Renal cortical epithelial cell (primary cell): Measurements from ENCODE around the gene YIF1A. TPM values are rescaled to one million over a fixed set of nuclear protein-coding genes. Genes with fewer than 3 reads are reported as not detected.
"Not testable (repeated sequence)": the region's sequence is repeated elsewhere in the genome, so short reads cannot be mapped to it uniquely, and the experiment has no call there.

Experiments
- DNase-seq: peaks from one replicate; pipeline ENCODE4 v3.0.0-alpha.2; 2011; ENCODE audit warnings: low read depth
- total RNA-seq: library from RNA; depleted of rRNA; stranded (reverse); fragments of >200 nt; gene quantifications from 2 replicates; pipeline ENCODE4 v1.2.3, GENCODE V29; 2014

The YIF1A gene
- total RNA-seq, 1 donor from 2014 or later: 87.7 TPM

DNA sequence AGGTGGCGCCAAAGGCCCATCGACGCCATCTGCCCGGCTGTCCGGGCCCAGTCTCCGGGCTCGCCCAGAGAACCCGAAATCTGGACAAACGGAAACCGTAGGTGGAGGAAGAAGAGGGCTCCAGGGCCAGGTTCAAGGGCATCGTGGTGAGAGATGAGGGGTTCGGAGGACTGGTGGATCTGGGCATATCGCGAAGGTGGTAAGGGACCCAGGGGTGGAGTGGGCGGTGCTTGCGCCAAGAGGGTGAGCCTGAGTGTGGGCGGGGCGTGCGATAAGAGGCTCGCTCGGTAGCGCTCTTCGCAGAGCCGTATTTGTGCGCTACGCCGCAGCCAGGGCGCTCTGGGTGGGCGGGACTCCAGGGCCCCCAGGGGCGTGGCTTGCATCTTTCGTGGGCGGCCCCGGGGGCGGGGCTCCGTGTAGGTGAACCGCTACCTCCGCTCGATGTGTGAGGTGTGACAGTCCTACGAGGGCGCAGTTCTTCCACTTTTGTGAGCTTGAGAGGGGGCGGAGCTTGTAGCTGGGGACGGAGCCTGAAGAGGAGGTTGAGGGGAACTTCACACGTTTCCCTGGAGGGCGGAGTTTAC is 23.1 kb upstream of the YIF1A start:
- peak; percentile 87 for DNase-seq

DNA sequence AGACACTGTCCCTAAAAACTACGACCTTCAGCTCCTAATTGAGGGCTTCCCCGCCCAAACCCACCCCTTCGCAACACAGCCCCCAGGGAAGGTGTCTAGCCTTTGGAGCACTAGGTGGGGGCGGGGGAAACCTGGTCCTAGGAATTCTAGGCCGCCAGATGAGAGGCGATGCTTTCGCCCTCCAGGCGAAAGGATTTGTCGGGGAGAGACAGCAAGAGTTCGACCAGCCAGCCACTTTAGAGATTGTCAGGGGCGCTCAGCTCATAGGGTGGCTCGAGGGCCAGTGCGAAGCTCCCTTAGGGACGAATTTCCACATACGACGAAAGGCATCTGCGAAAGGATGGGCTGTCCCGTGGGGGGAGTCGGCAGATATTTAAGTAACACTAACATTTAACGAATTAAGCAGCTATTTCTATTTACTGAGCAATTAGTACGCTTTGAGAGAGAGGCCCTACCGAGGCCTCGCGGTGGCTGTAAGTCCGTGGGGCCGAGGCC is 22.6 kb upstream of the YIF1A start:
- DNase-seq: no peak

DNA sequence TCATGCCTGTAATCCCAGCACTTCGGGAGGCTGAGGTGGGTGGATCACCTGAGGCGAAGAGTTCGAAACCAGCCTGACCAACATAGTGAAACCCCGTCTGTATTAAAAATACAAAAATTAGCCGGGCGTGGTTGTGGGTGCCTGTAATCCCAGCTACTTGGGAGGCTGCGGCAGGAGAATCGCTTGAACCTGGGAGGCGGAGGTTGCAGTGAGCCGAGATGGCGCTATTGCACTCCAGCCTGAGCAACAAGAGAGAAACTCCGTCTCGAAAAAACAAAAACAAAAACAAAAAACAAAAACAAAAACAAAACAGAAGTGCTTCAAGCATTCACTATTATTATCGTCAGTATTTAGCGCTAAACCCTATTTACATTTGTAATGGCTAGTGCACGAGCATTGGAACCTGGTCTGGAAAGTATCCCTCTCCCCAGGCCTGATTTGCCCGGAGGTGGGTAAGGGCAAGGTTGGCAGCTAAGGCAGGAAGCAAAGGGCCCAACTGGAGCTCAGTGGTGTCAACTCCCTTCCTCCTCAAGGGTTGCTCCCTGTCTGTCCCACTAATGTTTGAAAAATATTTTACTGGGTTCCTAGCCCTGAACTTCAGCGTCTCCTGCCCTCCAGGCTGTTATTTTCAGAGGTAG is 22.0 kb upstream of the YIF1A start:
- not testable (repeated sequence) for DNase-seq

DNA sequence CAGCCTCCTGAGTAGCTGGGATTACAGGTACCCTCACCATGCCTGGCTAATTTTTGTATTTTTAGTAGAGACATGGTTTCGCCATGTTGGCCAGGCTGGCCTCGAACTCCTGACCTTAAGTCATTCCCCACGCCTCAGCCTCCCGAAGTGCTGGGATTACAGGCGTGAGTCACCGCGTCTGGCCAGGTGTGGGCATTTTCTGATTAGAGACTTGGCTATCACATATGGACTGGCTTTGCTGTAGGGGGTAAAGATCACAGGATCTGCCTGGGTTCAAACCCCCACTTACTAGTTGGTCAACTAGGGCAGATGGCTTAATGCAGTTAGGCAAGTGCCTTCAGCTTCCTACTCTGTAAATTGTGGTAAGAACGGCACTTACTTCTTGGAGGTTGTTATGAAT is 21.4 kb upstream of the YIF1A start:
- DNase-seq: no peak

DNA sequence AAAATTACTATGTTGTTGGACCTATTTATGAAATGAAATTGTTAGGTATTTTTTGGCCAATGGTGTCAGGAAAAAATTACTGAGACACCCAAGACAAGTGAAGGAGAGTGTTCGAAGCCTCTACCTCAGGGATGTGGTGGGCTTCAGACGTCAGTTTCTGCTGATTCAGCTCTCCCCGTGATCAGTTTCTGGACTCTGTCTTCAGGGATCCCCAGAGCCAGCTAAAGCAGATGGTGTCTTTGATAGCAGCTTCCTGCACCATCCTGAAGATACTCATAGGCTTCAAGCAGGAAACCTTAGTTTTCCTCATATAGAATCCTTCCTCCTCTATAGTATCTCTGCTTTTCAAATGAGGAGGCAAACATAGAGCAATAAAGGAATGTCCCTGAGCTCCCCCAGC is 20.5 kb upstream of the YIF1A start:
- no peak for DNase-seq

DNA sequence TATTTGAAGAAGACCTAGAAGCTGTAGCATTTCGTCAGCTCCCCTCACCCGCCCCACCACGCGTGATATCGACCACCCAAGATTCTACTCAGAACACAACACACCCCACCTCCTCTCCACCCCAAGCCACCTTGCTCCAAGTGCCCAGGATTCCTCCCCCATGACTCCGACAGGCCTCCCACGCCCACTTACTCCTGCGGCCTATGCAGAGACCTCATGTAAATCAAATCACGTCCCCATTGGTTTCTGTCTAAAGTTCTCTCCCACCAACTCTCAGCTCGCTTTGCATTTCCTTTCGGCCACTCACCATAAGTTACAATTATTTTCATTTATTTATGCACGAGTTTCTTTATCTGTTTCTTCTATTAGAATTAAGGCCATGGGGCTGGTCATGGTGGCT is 13.7 kb upstream of the YIF1A start:
- no peak for DNase-seq

DNA sequence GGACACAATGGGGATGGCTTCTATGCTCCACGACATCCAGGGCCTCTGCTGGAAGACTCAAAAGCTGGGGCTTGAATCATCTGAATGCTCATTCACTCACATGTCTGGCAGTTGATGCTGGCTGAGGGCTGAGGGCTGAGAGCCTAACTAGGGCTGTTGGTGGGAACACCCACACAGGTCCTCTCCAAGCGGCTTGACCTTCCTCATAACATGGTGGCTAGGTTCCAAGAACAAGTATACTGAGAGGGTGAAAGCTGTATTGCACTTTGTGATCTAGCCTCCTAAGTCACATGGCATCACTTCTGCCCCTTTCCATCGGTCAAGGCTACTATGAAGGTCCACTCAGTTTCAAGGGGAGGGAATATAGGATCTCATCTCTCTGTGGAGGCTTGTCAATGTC is 10.2 kb upstream of the YIF1A start:
- DNase-seq: no peak

DNA sequence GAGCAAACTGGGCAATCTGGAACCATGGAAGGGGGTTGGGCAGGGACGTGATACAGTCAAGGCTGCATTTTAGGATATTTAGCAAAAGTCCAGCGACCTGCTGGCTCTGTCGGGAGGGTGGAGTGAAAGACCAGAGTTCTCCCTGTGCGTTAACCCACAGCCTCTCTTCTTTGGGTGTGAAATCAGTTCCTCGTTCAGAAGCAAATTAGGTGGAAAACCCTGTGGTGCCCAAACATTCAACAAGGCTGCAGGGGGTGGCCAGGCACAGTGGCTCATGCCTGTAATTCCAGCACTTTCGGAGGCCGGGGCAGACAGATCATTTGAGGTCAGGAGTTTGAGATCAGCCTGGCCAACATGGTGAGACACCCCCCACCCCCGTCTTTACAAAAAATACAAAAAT is 8.7 kb upstream of the YIF1A start:
- DNase-seq: no peak

DNA sequence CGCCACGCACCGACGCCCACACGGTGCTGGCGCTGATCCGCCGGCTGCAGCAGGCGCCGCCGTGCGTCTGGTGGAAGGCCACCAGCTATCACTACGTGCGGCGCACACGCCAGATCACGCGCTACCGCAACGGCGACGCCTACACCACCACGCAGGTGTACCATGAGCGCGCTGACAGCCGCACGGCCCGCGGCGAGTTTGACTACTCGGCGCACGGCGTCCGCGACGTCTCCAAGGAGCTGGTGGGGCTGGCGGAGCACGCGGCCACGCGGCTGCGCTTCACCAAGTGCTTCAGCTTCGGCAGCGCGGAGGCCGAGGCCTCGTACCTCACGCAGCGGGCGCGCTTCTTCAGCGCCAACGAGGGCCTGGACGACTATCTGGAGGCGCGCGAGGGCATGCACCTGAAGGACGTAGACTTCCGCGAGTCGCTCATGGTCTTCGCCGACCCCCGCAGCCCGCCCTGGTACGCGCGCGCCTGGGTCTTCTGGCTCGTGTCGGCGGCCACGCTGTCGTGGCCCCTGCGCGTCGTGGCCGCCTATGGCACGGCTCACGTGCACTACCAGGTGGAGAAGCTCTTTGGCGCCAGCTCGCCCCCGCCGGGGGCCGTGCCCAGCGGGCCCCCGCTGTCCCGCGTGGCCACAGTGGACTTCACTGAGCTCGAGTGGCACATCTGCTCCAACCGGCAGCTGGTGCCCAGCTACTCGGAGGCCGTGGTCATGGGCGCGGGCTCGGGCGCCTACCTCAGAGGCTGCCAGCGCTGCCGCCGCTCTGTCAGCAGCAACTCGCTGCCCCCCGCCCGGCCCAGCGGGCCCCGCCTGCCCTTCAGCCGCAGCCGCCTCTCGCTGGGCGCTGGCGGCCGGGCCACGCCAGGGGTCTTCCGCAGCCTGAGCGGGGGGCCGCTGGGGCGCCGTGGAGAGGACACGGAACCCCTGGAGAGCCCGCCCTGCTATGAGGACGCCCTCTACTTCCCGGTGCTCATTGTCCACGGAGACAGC is 6.0 kb upstream of the YIF1A start:
- no peak for DNase-seq

DNA sequence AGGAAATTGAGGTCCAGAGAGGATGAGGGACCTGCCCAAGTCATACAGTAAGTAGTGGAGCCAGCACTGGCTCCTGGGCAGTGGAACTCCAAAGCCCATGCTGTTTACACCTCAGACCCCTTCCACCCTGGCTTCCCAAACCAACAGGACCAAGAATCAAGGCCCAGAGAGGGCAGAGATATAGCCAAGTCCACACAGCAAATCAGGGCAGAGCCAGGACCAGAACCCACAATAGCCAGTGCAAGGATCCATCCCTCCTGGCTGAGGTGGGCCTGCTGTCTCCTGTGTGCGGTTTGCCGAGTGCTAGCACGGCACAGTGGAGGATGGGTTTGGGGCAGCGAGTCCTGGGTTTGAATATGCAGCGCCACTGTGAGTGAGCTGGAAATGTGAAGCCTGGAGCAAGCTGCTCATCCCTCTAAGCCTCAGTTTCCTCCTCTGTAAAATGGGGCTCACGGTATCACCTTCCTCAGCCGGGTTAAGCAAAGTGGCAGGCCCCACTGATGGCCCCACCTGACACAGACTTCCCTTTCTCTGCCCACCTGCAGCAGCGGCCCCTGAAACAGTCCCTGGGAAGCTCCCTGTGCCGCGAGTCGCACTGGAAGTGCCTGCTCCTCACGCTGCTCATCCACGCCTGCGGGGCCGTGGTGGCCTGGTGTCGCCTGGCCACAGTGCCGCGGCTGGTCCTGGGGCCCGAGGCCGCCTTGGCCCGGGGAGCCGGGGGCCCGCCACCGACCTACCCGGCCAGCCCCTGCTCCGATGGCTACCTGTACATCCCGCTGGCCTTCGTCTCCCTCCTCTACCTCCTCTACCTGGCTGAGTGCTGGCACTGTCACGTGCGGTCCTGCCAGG is 5.1 kb upstream of the YIF1A start:
- no peak for DNase-seq

DNA sequence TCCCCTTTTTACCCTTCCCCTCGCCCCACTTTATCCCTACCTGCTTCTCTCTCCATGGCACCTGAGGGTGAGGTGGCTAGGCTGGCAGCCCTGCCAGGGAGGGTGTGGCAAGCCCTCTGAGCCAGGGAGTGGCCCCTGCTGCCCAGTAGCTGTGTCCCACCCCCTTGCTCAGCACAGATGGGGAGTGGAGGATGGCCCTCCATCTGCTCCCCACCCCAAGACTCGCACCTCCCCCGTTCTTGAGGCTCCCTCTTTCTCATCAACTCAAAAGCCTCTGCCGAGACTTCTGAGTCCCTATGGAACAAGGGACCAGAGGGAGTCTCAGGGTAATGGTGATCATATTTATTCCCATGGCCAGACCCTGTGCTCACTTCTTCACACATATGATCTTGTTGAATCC is 4.4 kb upstream of the YIF1A start:
- no peak for DNase-seq

DNA sequence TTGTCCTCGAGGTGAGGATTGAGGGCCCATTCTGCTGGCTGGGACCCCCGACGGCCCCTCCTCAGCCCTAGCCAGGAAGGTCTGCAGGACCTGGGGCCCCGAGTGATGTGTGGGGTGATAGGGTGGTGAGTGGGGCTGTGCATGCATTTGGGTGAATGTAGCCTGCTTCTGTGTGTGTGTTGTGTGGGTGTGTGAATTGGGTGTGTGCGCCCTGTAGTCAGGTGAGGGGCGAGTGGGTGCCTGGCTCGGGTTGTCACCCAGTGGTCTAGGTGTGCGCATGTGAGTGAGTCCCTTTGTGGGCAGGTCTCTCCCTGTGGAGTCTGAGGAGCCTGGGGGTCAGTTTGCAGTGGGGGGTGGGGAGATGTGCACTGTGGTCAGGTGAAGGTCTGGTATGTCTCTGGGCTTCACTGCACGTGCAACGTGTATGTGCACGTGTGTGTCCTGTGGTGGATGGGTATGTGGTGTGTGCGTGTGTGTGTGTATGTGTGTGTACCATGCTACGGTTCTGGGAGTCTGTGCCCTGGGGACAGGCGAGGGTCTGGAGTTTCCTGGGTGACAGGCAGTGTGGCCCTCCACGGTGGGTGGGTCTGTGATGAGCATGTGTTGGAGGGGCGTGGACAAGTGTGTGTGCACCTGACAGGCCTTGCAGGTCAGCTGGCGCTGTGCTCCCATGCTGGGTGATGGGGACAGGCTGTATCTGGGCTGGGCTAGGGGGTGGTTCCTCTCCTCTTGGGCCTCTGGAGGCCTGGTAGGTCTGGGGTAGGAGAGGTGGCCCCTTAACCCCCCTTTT is 3.8 kb upstream of the YIF1A start:
- no peak for DNase-seq

DNA sequence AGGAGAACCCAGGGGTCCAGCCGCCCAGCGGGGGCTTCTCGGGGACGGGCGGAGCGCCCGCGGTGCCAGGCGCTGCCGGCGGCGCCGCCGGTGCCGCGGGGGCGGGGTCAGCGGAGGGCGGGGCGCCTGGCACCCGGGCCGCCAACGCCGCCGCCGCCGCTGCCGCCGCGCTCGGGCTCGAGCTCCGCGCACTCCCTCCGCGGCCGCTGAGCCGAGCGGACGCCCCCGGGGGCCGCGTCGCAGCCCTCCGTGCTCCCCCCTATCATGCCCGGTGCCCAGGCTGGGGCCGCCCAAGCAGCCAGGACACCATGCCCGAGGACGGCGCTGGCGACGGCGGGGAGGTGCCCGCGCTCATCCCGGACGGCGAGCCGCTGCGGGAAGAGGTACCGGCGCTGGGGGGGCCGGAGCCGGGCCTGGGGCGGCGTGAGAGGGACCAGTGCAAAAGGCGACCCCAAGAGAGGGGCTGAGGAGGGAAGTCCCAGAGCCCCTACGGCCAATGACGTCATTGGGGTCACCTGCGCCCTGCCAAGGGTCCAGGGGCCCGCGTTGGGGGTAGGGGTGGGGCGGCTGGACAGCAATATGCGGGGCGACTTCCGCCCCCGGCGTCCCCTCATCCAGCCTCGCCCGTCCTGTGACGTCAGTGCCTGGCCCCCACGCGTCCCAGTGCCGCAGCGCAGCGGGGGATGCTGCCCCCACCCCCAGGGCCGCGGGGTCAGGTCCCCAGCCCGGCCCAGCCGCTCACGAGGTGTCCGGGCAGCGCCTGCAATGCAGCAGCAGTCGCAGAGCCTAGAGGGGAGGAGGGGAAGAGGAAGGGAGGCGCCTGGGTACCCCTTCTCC is 3.0 kb upstream of the YIF1A start, which contains the start of gene TMEM151A:
Gene TMEM151A, plus strand, starts transcription at position 189 of the 837 bp plus-strand sequence. Its CDS starts 120 bp downstream, at position 309.
- no peak for DNase-seq

DNA sequence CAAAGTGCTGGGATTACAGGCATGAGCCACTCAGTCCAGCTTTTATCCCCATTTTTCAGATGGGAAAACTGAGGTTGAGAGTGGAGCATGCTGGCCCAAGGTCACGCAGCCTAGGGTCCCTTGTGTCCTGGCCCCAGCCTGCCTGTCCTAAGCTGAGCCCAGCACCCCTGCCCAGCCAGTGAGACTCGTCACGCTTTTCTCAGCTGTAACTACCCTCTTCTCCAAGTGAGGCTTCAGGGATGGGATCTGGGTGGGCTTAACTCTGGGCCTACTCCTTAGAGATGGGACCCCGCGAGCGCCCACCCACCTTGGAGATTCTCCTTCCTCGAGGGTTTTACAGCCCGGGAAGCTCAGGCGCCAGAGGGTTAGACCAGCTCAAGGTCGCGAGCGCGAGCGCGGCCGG is 2.4 kb upstream of the YIF1A start:
- DNase-seq: no peak

DNA sequence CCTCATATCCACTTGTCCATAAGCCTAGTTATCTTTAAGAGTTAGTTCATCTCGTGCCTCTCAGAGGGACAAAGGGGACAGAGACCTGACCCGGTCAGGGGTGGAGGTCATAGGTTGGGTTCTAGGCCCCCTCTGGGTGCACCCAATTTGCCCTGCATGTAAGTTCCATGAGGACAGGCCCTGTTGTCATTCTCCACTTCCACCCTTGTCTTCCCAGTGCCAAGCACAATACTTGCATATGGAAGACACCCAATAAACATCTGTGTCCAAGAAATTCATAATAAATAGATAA is 1.3 kb upstream of the YIF1A start:
- no peak for DNase-seq

DNA sequence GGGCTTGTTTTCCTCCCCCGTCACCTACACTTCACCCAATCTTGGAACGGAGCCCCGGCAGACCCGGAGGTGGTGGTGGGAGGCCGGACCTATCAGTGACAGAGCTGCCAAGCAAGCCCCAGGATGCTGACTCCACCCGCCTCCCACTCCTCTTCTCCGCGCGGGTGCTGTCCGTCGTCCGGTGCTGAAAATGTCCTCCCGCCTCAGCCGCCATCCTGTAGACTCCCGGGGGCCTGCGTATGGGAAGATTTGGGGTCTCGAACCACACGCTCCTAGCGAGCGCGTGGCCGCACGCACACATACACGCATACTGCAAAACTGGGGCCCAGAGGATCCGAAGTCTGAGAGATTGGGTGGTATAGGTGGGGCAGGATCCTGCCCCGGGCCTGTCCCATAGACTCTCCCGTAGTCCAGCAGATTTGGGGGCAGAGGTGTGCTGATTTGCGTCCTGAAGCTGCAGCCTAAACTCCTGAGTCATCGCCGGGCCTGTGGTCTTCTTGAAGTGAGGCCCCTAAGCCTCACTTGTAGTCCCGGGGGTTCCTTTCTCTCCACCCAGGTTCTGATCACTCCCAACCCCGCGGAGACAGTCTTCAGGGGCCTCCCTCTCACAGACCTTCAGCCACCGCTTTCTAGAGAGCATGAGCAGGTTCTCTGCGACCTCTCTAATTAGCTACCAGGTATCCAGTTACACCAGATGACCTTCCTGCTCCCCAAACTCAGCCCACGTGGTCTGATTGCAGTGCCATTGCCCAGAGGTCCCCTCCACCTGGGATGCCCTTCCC is 796 bp upstream of the YIF1A start:
- DNase-seq: no peak

DNA sequence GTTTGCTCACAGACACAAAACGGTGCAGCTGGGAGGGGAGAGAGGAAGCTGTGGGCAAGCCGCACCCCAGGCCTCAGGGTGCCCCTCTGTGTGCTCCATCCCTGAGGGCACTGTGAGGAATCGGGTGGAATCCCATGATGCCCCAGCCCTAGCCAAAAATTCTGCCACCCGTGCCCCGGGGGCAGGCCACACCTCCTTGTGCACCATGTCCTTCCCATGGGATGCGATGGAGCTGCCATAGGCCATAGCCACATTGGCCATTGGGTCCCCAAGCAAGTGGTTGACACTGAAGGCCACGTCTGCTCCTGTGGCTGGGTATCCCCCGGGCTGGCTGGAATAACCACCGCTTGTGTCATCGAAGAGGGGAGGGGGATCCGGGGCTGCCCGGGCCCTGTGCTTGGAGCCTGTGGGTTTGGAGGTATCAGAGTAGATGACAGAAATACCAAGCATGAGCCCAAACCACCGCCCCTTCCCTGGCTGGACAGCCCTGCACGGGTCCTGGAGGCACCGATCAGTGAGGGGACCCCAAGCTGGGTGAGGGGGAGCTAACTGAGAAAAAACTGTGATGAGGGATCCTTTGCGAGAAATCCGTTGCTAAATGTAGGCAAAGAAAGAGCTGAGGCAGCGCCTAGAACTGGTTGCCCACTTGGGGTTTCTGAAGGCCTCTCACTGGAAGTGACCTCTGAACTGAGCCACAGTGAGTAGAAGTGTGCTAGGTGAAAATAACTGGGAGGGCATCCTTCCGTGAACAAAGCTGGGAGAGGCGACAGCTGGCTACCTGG is 863 bp downstream of the YIF1A start:
- DNase-seq: no peak

DNA sequence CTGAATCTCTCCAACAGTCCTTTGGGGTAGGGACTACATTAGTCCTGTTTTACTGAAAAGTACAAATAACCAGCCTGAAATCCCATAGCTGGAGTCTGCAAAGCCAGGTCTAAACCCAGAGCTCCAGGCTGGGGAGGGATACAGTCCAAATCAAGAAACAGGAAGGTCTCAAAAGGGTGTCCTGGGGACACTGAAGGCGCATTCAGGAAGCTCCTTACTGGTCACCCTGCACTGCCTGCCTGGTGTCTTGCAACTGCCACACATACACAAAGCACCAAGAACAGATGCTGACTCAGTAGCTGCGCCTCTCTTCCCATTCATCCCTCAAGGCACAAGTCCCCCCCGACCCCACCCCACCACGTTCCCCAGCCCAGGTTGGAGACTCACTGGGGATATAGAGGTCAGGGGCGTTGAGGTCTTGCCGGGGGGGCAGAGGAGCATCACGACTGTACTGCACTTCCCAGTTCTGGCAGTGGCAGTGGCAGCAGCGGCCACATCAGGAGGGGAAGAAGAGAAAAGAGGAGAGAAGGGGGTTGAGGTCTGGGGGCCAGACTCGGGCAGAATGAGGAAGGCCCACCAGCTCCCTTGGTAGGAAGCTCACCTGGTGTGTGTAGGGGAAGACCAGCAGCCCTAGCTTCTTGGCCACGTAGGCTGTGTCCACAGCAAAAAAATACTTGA is 1.6 kb downstream of the YIF1A start:
- no peak for DNase-seq
